Measurements from ENCODE around the gene CSF1R. TPM values are rescaled to one million over a fixed set of nuclear protein-coding genes. Genes with fewer than 3 reads are reported as not detected.
"Not testable (repeated sequence)": the region's sequence is repeated elsewhere in the genome, so short reads cannot be mapped to it uniquely, and the experiment has no call there.

The CSF1R gene
- polyA plus RNA-seq, 4 donors = 4.1 to 31.1 (median 6.1) TPM

GRCh38 chr5:150103678-150104549, 17.6 kb upstream of the CSF1R start:
- WGBS, 3 donors = 67 to 88% (median 82%) methylated on average over 5 of the region's 5 CpGs
- FAIRE-seq (no peak), DNase-seq (no peak)
- no peaks in the 10 kb centered on the region for H3K9me3 ChIP-seq (ENCODE audit: control insufficient read depth in 2 of 2, insufficient read depth in 1 of 2, low read depth in 1 of 2, low read length in 1 of 2)
- H3K27me3 ChIP-seq (ENCODE audit: control insufficient read depth in 3 of 3, insufficient read depth in 3 of 3, low read length in 3 of 3) = no peaks in the 10 kb centered on the region
- H3K4me3 ChIP-seq (ENCODE audit: low read depth in 1 of 3, low read length in 3 of 3) = no peak overlapping the region
- no peak overlapping the region for H3K27ac ChIP-seq (ENCODE audit: low read depth in 1 of 3, low read length in 2 of 3)
- peaks cover 8 to 37% (median 17%) of the 10 kb centered on the region in 3 donors for H3K4me1 ChIP-seq (ENCODE audit: control insufficient read depth in 3 of 3, insufficient read depth in 2 of 3, low read depth in 1 of 3, low read length in 2 of 3)
- no peaks in the 10 kb centered on the region for H3K36me3 ChIP-seq (ENCODE audit: control insufficient read depth in 3 of 3, insufficient read depth in 2 of 3, low read depth in 1 of 3, low read length in 3 of 3)

GRCh38 chr5:150101023-150101422, 14.7 kb upstream of the CSF1R start:
- Histone ChIP-seq H3K9me3 (ENCODE audit: control insufficient read depth in 2 of 2, insufficient read depth in 1 of 2, low read depth in 1 of 2, low read length in 1 of 2) (no peaks in the 10 kb centered on the region), H3K4me3 (ENCODE audit: low read depth in 1 of 3, low read length in 3 of 3) (no peak overlapping the region), H3K4me1 (ENCODE audit: control insufficient read depth in 3 of 3, insufficient read depth in 2 of 3, low read depth in 1 of 3, low read length in 2 of 3) (peaks cover 0 to 8% (median 6%) of the 10 kb centered on the region in 3 donors), H3K27ac (ENCODE audit: low read depth in 1 of 3, low read length in 2 of 3) (no peak overlapping the region), H3K27me3 (ENCODE audit: control insufficient read depth in 3 of 3, insufficient read depth in 3 of 3, low read length in 3 of 3) (no peaks in the 10 kb centered on the region), H3K36me3 (ENCODE audit: control insufficient read depth in 3 of 3, insufficient read depth in 2 of 3, low read depth in 1 of 3, low read length in 3 of 3) (no peaks in the 10 kb centered on the region)
- WGBS, 3 donors = 75 to 77% (median 76%) methylated on average over 6 of the region's 6 CpGs
- DNase-seq (no peak), FAIRE-seq (no peak)

- Histone ChIP-seq H3K4me1 (ENCODE audit: control insufficient read depth in 3 of 3, insufficient read depth in 2 of 3, low read depth in 1 of 3, low read length in 2 of 3) (peaks cover 0 to 2% (median 0%) of the 10 kb centered on the region in 3 donors), H3K27ac (ENCODE audit: low read depth in 1 of 3, low read length in 2 of 3) (no peak overlapping the region), H3K9me3 (ENCODE audit: control insufficient read depth in 2 of 2, insufficient read depth in 1 of 2, low read depth in 1 of 2, low read length in 1 of 2) (no peaks in the 10 kb centered on the region), H3K4me3 (ENCODE audit: low read depth in 1 of 3, low read length in 3 of 3) (no peak overlapping the region), H3K36me3 (ENCODE audit: control insufficient read depth in 3 of 3, insufficient read depth in 2 of 3, low read depth in 1 of 3, low read length in 3 of 3) (no peaks in the 10 kb centered on the region), H3K27me3 (ENCODE audit: control insufficient read depth in 3 of 3, insufficient read depth in 3 of 3, low read length in 3 of 3) (no peaks in the 10 kb centered on the region)
- FAIRE-seq (no peak), DNase-seq (no peak)
These were observed 10.8 kb upstream of the CSF1R start for GRCh38 chr5:150097152-150097551.

GRCh38 chr5:150092159-150092787, 5.9 kb upstream of the CSF1R start:
- Histone ChIP-seq H3K36me3 (ENCODE audit: control insufficient read depth in 3 of 3, insufficient read depth in 2 of 3, low read depth in 1 of 3, low read length in 3 of 3) (no peaks in the 10 kb centered on the region), H3K9me3 (ENCODE audit: control insufficient read depth in 2 of 2, insufficient read depth in 1 of 2, low read depth in 1 of 2, low read length in 1 of 2) (no peaks in the 10 kb centered on the region), H3K4me1 (ENCODE audit: control insufficient read depth in 3 of 3, insufficient read depth in 2 of 3, low read depth in 1 of 3, low read length in 2 of 3) (peaks cover 0 to 6% (median 0%) of the 10 kb centered on the region in 3 donors), H3K4me3 (ENCODE audit: low read depth in 1 of 3, low read length in 3 of 3) (no peak overlapping the region), H3K27me3 (ENCODE audit: control insufficient read depth in 3 of 3, insufficient read depth in 3 of 3, low read length in 3 of 3) (no peaks in the 10 kb centered on the region), H3K27ac (ENCODE audit: low read depth in 1 of 3, low read length in 2 of 3) (no peak overlapping the region)
- FAIRE-seq (no peak), DNase-seq (no peak)
- WGBS, 3 donors = 35 to 54% (median 39%) methylated on average over 3 of the region's 3 CpGs

- H3K36me3 ChIP-seq (ENCODE audit: control insufficient read depth in 3 of 3, insufficient read depth in 2 of 3, low read depth in 1 of 3, low read length in 3 of 3) = no peaks in the 10 kb centered on the region
- no peaks in the 10 kb centered on the region for H3K9me3 ChIP-seq (ENCODE audit: control insufficient read depth in 2 of 2, insufficient read depth in 1 of 2, low read depth in 1 of 2, low read length in 1 of 2)
- peak overlapping the region in 1 of 3 donors; percentile 12 for H3K27ac ChIP-seq (ENCODE audit: low read depth in 1 of 3, low read length in 2 of 3)
- FAIRE-seq = no peak
- no peak for DNase-seq
- WGBS, 3 donors = 77 to 83% (median 81%) methylated on average over 7 of the region's 7 CpGs
- H3K4me3 ChIP-seq (ENCODE audit: low read depth in 1 of 3, low read length in 3 of 3) = no peak overlapping the region
- peaks cover 0 to 3% (median 0%) of the 10 kb centered on the region in 3 donors for H3K4me1 ChIP-seq (ENCODE audit: control insufficient read depth in 3 of 3, insufficient read depth in 2 of 3, low read depth in 1 of 3, low read length in 2 of 3)
- H3K27me3 ChIP-seq (ENCODE audit: control insufficient read depth in 3 of 3, insufficient read depth in 3 of 3, low read length in 3 of 3) = peaks cover 0 to 5% (median 3%) of the 10 kb centered on the region in 3 donors
These were observed 1.0 kb downstream of the CSF1R start for GRCh38 chr5:150085191-150085912.

GRCh38 chr5:150084754-150085153, 1.6 kb downstream of the CSF1R start:
- H3K4me3 ChIP-seq (ENCODE audit: low read depth in 1 of 3, low read length in 3 of 3); H3K4me1 ChIP-seq (ENCODE audit: control insufficient read depth in 3 of 3, insufficient read depth in 2 of 3, low read depth in 1 of 3, low read length in 2 of 3); H3K36me3 ChIP-seq (ENCODE audit: control insufficient read depth in 3 of 3, insufficient read depth in 2 of 3, low read depth in 1 of 3, low read length in 3 of 3); H3K9me3 ChIP-seq (ENCODE audit: control insufficient read depth in 2 of 2, insufficient read depth in 1 of 2, low read depth in 1 of 2, low read length in 1 of 2); DNase-seq; FAIRE-seq; H3K27ac ChIP-seq (ENCODE audit: low read depth in 1 of 3, low read length in 2 of 3); H3K27me3 ChIP-seq (ENCODE audit: control insufficient read depth in 3 of 3, insufficient read depth in 3 of 3, low read length in 3 of 3): not testable (repeated sequence)
- 88 to 92% (median 91%) methylated on average over 6 of the region's 6 CpGs for WGBS, 3 donors

GRCh38 chr5:150082889-150083288, 3.5 kb downstream of the CSF1R start:
- FAIRE-seq (no peak), DNase-seq (no peak)
- no peaks in the 10 kb centered on the region for H3K36me3 ChIP-seq (ENCODE audit: control insufficient read depth in 3 of 3, insufficient read depth in 2 of 3, low read depth in 1 of 3, low read length in 3 of 3)
- 70 to 90% (median 72%) methylated on average over 6 of the region's 6 CpGs for WGBS, 3 donors
- H3K4me3 ChIP-seq (ENCODE audit: low read depth in 1 of 3, low read length in 3 of 3) = no peak overlapping the region
- peaks cover 0 to 3% (median 0%) of the 10 kb centered on the region in 3 donors for H3K4me1 ChIP-seq (ENCODE audit: control insufficient read depth in 3 of 3, insufficient read depth in 2 of 3, low read depth in 1 of 3, low read length in 2 of 3)
- H3K27ac ChIP-seq (ENCODE audit: low read depth in 1 of 3, low read length in 2 of 3) = no peak overlapping the region
- no peaks in the 10 kb centered on the region for H3K9me3 ChIP-seq (ENCODE audit: control insufficient read depth in 2 of 2, insufficient read depth in 1 of 2, low read depth in 1 of 2, low read length in 1 of 2)
- H3K27me3 ChIP-seq (ENCODE audit: control insufficient read depth in 3 of 3, insufficient read depth in 3 of 3, low read length in 3 of 3) = peaks cover 0 to 5% (median 3%) of the 10 kb centered on the region in 3 donors

- Histone ChIP-seq H3K36me3 (ENCODE audit: control insufficient read depth in 3 of 3, insufficient read depth in 2 of 3, low read depth in 1 of 3, low read length in 3 of 3) (no peaks in the 10 kb centered on the region), H3K27ac (ENCODE audit: low read depth in 1 of 3, low read length in 2 of 3) (peak overlapping the region in 1 of 3 donors; percentile 33), H3K4me3 (ENCODE audit: low read depth in 1 of 3, low read length in 3 of 3) (no peak overlapping the region), H3K9me3 (ENCODE audit: control insufficient read depth in 2 of 2, insufficient read depth in 1 of 2, low read depth in 1 of 2, low read length in 1 of 2) (no peaks in the 10 kb centered on the region), H3K4me1 (ENCODE audit: control insufficient read depth in 3 of 3, insufficient read depth in 2 of 3, low read depth in 1 of 3, low read length in 2 of 3) (peaks cover 0 to 3% (median 0%) of the 10 kb centered on the region in 3 donors), H3K27me3 (ENCODE audit: control insufficient read depth in 3 of 3, insufficient read depth in 3 of 3, low read length in 3 of 3) (peaks cover 0 to 5% (median 3%) of the 10 kb centered on the region in 3 donors)
- DNase-seq (no peak), FAIRE-seq (no peak)
- 32 to 50% (median 43%) methylated on average over 3 of the region's 3 CpGs for WGBS, 3 donors
These were observed 4.0 kb downstream of the CSF1R start for GRCh38 chr5:150082374-150082773.
